ENCODE data around the gene LTBR. TPM values are rescaled to one million over a fixed set of nuclear protein-coding genes. Genes with fewer than 3 reads are reported as not detected.
A peak's percentile ranks its signal among the peaks of the same experiment; 100 is the strongest.

Gene LTBR
- total RNA-seq, 1 experiment from 2014 or later: 194 TPM

DNA sequence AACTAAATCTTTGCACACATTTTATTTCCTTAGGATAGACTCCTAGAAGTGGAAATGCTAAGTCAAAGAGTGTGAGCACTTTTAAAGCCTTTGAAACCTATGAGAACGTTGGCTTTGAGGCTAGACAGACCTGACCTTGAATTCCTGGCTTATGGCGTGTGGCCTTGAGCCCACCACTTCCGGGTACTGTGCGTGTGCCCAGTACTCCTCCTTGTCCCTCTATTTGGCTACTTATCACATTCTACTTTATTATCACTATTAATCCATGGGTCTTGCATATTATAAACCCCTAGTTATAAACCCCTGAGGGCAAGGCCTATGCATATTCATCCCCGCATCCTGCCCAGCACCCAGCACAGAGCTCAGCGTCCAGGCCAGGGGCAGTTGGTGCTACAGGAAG, 34.8 kb downstream of the LTBR start:
- H3K36me3 Mint-ChIP-seq (ENCODE audit: insufficient read depth, unreplicated experiment): no peaks in the 10 kb centered on the region
- H3K27me3 Mint-ChIP-seq (ENCODE audit: insufficient read depth, unreplicated experiment): no peaks in the 10 kb centered on the region
- DNase-seq: no peak
- no TSS peak for BruUV-seq (replicated peaks)
- H3K4me3 Mint-ChIP-seq (ENCODE audit: unreplicated experiment): no peak overlapping the region
- Histone ChIP-seq H3K27me3 (replicated peaks; ENCODE audit: control insufficient read depth, insufficient read depth, low read length) (no peaks in the 10 kb centered on the region), H3K9me3 (no peaks in the 10 kb centered on the region), H3K4me1 (peaks cover 8% of the 10 kb centered on the region), H3K36me3 (ENCODE audit: control insufficient read depth, insufficient read depth, low read length) (no peaks in the 10 kb centered on the region), H3K4me3 (ENCODE audit: low read depth, low read length) (no peak overlapping the region)
- peaks cover 7% of the 10 kb centered on the region for H3K4me1 Mint-ChIP-seq (ENCODE audit: low read depth, unreplicated experiment)
- TF ChIP-seq CTCF (IDR thresholded peaks at IDR 0.05; ENCODE audit: insufficient read depth in 1 of 2, low read depth in 1 of 2, low read length in 1 of 2, severe bottlenecking in 1 of 2, unreplicated experiment in 1 of 2): no peak
- no peaks in the 10 kb centered on the region for H3K9me3 Mint-ChIP-seq (ENCODE audit: unreplicated experiment)
- POLR2A ChIA-PET: interaction anchor here (0.5 kb wide), 1 partner anchor 1267 kb away, joined by 3 read pairs; no protein-coding TSS in a partner anchor
- intact Hi-C loops (cut with micrococcal nuclease; ENCODE audit: unreplicated experiment): no loop called here
- CTCF ChIA-PET: no interaction called here
- no peak overlapping the region for H3K27ac Mint-ChIP-seq (ENCODE audit: unreplicated experiment)

DNA sequence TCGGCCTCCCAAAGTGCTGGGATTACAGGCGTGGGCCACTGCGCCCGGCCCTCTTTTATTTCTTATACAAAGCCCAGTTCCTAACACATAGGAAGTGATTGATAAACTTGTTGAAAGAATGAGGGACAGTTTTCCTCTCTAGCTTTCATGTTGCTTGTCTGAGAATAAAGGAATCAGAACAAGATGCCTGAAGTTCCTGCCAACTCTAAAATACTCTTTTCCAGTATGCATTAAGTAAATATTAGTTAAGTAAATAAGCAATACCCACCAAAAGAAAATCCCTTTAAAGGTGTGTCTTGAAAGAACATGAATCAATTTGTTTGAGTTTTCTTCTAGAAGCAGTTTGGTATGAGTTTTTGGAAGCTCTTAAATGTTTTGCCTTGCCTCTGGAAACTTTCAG, 36.4 kb downstream of the LTBR start:
- H3K4me3 ChIP-seq (ENCODE audit: low read depth, low read length): no peak overlapping the region
- Mint-ChIP-seq H3K36me3 (ENCODE audit: insufficient read depth, unreplicated experiment) (no peaks in the 10 kb centered on the region), H3K27me3 (ENCODE audit: insufficient read depth, unreplicated experiment) (no peaks in the 10 kb centered on the region), H3K4me3 (ENCODE audit: unreplicated experiment) (no peak overlapping the region), H3K4me1 (ENCODE audit: low read depth, unreplicated experiment) (peaks cover 8% of the 10 kb centered on the region), H3K9me3 (ENCODE audit: unreplicated experiment) (no peaks in the 10 kb centered on the region), H3K27ac (ENCODE audit: unreplicated experiment) (no peak overlapping the region)
- no peaks in the 10 kb centered on the region for H3K36me3 ChIP-seq (ENCODE audit: control insufficient read depth, insufficient read depth, low read length)
- H3K27me3 ChIP-seq (replicated peaks; ENCODE audit: control insufficient read depth, insufficient read depth, low read length): no peaks in the 10 kb centered on the region
- intact Hi-C loops (cut with micrococcal nuclease; ENCODE audit: unreplicated experiment): no loop called here
- BruUV-seq (replicated peaks): no TSS peak
- no peak for DNase-seq
- ChIA-PET POLR2A (no interaction called here), CTCF (interaction anchor here (1.0 to 1.6 kb wide), 2 partner anchors 45 to 117 kb away, joined by 4 read pairs; no protein-coding TSS in a partner anchor)
- no peak for TF ChIP-seq CTCF (IDR thresholded peaks at IDR 0.05; ENCODE audit: insufficient read depth in 1 of 2, low read depth in 1 of 2, low read length in 1 of 2, severe bottlenecking in 1 of 2, unreplicated experiment in 1 of 2)
- H3K9me3 ChIP-seq: no peaks in the 10 kb centered on the region
- peaks cover 8% of the 10 kb centered on the region for H3K4me1 ChIP-seq

DNA sequence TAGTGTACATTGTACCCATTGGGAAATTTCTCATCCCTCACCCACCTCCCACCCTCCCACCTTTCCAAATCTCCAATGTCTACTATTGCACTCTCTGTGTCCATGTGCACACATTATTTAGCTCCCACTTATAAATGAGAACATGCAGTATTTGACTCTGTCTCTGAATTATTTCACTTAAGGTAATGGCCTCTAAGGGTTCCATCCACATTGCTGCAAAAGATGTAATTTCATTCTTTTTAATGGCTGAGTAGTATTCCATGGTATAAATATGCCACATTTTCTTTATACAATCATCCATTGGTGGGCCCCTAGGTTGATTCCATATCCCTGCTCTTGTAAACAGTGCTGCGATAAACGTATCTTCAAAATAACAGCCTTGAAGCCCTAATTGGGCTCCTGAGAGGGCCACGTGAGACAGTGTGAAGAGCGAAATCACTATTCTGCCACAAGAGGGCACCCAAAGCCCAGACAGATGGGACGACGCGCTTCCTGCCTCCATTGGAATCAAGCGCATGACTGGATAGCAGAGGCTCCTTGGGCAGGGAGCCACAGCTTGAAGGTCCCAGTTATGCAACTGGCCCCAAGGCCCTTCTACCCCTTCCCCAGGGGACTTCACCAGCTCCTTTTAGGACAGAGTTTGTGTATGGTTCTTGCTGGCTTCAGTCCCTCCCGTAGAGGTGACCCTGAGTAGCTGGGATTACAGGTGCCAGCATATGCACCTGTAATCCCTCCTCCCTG, 39.5 kb downstream of the LTBR start:
- H3K4me1 Mint-ChIP-seq (ENCODE audit: low read depth, unreplicated experiment): peaks cover 8% of the 10 kb centered on the region
- H3K27me3 Mint-ChIP-seq (ENCODE audit: insufficient read depth, unreplicated experiment): no peaks in the 10 kb centered on the region
- H3K9me3 Mint-ChIP-seq (ENCODE audit: unreplicated experiment): no peaks in the 10 kb centered on the region
- ChIA-PET POLR2A (interaction anchor here (0.7 to 1.1 kb wide), 2 partner anchors 111 kb away, joined by 3 to 8 read pairs; partner anchors contain the start of gene GAPDH), CTCF (interaction anchor here (0.5 to 4.5 kb wide), 10 partner anchors 15 to 135 kb away, joined by 3 to 45 read pairs (median 4); partner anchors contain the start of genes TAPBPL and VAMP1)
- Histone ChIP-seq H3K36me3 (ENCODE audit: control insufficient read depth, insufficient read depth, low read length) (no peaks in the 10 kb centered on the region), H3K27me3 (replicated peaks; ENCODE audit: control insufficient read depth, insufficient read depth, low read length) (no peaks in the 10 kb centered on the region), H3K4me3 (ENCODE audit: low read depth, low read length) (no peak overlapping the region), H3K4me1 (peaks cover 8% of the 10 kb centered on the region), H3K9me3 (no peaks in the 10 kb centered on the region)
- intact Hi-C loops (cut with micrococcal nuclease; ENCODE audit: unreplicated experiment): loop anchor here (1.0 kb wide), 4 partner anchors 42 to 115 kb away; partner anchors contain the start of gene NCAPD2
- TF ChIP-seq CTCF (IDR thresholded peaks at IDR 0.05; ENCODE audit: insufficient read depth in 1 of 2, low read depth in 1 of 2, low read length in 1 of 2, severe bottlenecking in 1 of 2, unreplicated experiment in 1 of 2): peak; percentile 88 to 97
- BruUV-seq (replicated peaks): no TSS peak
- no peak overlapping the region for H3K27ac Mint-ChIP-seq (ENCODE audit: unreplicated experiment)
- peak; percentile 87 for DNase-seq
- no peak overlapping the region for H3K4me3 Mint-ChIP-seq (ENCODE audit: unreplicated experiment)
- H3K36me3 Mint-ChIP-seq (ENCODE audit: insufficient read depth, unreplicated experiment): no peaks in the 10 kb centered on the region

All from Caco-2 (cell line).